GM12878 (cell line): Measurements from ENCODE around the gene SIGLEC12.

Source experiments
- ESRRA ChIP-seq: IDR thresholded peaks from 2 replicates; pipeline ENCODE4 v1.6.1; 2012; ENCODE audit warnings: mild to moderate bottlenecking, low read length, improper control_type of control experiment
- YY1 ChIP-seq: IDR thresholded peaks from 2 replicates; pipeline ENCODE4 v1.6.1; 2011; ENCODE audit warnings: low read depth, mild to moderate bottlenecking, low read length
- TF ChIP-seq, protein P1 (sequence below), 3 experiments: IDR thresholded peaks in 2 of 3; conservative IDR thresholded peaks in 1 of 3; 2 replicates each; pipeline ENCODE4 v1.5.1; 2011; ENCODE audit warnings: low read depth in 3 of 3, low read length in 3 of 3, mild to moderate bottlenecking in 3 of 3, control low read depth in 2 of 3, moderate library complexity in 2 of 3, inconsistent platforms in 1 of 3, mixed read lengths in 1 of 3; ENCODE audit not compliant: control insufficient read depth in 2 of 3, insufficient read depth in 1 of 3; ENCODE audit errors: extremely low read depth in 1 of 3
- TF ChIP-seq, protein P2 (sequence below): fragments of 450-650 bp; IDR thresholded peaks from 2 replicates; pipeline ENCODE4 v1.6.1; 2017; ENCODE audit warnings: mild to moderate bottlenecking

DNA sequence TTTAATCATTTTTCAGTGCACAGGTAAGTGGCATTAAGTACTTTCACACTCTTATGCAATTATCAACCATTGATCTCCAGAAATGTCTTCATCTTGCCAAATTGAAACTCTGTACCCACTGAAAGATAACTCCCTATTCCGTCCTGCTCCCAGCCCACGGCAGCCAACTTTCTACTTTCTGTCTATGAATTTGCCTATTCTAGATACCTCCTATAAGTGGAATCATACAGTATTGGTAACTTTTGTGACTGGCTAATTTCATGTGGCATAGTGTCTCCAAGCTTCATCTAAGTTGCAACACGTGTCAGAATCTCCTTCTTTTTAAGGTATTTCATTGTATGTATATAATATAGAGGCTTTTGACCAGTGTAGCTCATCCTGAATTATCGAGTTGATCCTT, 29.0 kb downstream of the SIGLEC12 start:
- TF ChIP-seq, protein P1, sequence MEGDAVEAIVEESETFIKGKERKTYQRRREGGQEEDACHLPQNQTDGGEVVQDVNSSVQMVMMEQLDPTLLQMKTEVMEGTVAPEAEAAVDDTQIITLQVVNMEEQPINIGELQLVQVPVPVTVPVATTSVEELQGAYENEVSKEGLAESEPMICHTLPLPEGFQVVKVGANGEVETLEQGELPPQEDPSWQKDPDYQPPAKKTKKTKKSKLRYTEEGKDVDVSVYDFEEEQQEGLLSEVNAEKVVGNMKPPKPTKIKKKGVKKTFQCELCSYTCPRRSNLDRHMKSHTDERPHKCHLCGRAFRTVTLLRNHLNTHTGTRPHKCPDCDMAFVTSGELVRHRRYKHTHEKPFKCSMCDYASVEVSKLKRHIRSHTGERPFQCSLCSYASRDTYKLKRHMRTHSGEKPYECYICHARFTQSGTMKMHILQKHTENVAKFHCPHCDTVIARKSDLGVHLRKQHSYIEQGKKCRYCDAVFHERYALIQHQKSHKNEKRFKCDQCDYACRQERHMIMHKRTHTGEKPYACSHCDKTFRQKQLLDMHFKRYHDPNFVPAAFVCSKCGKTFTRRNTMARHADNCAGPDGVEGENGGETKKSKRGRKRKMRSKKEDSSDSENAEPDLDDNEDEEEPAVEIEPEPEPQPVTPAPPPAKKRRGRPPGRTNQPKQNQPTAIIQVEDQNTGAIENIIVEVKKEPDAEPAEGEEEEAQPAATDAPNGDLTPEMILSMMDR (IDR thresholded peaks at IDR 0.05 in 2 of 3, conservative IDR thresholded peaks at IDR 0.05 in 1 of 3; ENCODE audit: control insufficient read depth in 2 of 3, extremely low read depth in 1 of 3, insufficient read depth in 1 of 3, low read depth in 3 of 3, low read length in 3 of 3): no peak
- TF ChIP-seq YY1: no peak
- TF ChIP-seq, protein P2, sequence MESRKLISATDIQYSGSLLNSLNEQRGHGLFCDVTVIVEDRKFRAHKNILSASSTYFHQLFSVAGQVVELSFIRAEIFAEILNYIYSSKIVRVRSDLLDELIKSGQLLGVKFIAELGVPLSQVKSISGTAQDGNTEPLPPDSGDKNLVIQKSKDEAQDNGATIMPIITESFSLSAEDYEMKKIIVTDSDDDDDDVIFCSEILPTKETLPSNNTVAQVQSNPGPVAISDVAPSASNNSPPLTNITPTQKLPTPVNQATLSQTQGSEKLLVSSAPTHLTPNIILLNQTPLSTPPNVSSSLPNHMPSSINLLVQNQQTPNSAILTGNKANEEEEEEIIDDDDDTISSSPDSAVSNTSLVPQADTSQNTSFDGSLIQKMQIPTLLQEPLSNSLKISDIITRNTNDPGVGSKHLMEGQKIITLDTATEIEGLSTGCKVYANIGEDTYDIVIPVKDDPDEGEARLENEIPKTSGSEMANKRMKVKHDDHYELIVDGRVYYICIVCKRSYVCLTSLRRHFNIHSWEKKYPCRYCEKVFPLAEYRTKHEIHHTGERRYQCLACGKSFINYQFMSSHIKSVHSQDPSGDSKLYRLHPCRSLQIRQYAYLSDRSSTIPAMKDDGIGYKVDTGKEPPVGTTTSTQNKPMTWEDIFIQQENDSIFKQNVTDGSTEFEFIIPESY: no peak
- TF ChIP-seq ESRRA: no peak
